ENCODE results near the gene CDH24.

GRCh38 chr14:23071921-23072539 lies 14.7 kb upstream of the CDH24 start:
- no peak for TF ChIP-seq CTCF (IDR thresholded peaks at IDR 0.05)
- no peak for TF ChIP-seq POLR2A (IDR thresholded peaks at IDR 0.05; ENCODE audit: low read depth)
